T-helper 2 cell treated with Interferon-gamma antibody and Interleukin-4, amounts not matched to agents 5 μg/mL and 100 μg/mL, for 36 hours (primary cell): ENCODE measurements around the gene NUDT22.
A peak's percentile ranks its signal among the peaks of the same experiment; 100 is the strongest.

Experiments used
- DNase-seq: peaks from one replicate; pipeline ENCODE4 v3.0.0; 2021; ENCODE audit warnings: low spot score
- H3K27ac Mint-ChIP-seq: one replicate; pipeline ENCODE4 v1.8.0; 2021; ENCODE audit warnings: mild to moderate bottlenecking, mixed read lengths
- H3K27me3 Mint-ChIP-seq: one replicate; pipeline ENCODE4 v1.8.0; 2021; ENCODE audit warnings: low read depth, mixed read lengths
- H3K36me3 Mint-ChIP-seq: one replicate; pipeline ENCODE4 v1.8.0; 2021; ENCODE audit warnings: low read depth, mixed read lengths
- H3K4me1 Mint-ChIP-seq: one replicate; pipeline ENCODE4 v1.8.0; 2021; ENCODE audit warnings: low read depth, mixed read lengths
- H3K4me3 Mint-ChIP-seq: one replicate; pipeline ENCODE4 v1.8.0; 2022; ENCODE audit warnings: mild to moderate bottlenecking, moderate library complexity, mixed read lengths
- H3K9me3 Mint-ChIP-seq: one replicate; pipeline ENCODE4 v1.8.0; 2021; ENCODE audit warnings: mixed read lengths

Gene NUDT22

DNA sequence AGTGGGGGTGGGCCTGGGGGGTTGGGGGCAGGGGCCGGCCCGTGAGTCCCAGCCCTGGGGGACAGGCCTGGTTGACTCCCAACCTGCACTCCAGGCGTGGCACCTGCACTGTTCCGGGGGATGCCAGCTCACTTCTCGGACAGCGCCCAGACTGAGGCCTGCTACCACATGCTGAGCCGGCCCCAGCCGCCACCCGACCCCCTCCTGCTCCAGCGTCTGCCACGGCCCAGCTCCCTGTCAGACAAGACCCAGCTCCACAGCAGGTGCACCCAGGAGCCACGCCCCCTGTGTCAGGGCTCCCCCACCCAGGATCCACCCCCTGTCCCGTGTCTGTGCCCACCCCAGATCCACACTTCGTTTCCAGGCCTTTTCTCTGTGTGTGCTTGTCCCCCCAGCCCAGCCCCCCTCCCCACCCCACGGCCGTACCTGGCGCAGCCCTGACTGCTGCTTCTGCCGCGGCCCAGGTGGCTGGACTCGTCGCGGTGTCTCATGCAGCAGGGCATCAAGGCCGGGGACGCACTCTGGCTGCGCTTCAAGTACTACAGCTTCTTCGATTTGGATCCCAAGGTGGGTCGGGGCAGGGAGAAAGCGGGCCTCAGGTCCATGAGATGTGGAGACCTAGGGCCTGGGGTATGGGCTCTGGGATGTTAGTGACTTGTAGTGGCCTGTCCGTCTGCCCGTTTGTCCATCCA is 14.7 kb upstream of the NUDT22 start:
- H3K4me1 Mint-ChIP-seq: peaks cover 9% of the 10 kb centered on the region

DNA sequence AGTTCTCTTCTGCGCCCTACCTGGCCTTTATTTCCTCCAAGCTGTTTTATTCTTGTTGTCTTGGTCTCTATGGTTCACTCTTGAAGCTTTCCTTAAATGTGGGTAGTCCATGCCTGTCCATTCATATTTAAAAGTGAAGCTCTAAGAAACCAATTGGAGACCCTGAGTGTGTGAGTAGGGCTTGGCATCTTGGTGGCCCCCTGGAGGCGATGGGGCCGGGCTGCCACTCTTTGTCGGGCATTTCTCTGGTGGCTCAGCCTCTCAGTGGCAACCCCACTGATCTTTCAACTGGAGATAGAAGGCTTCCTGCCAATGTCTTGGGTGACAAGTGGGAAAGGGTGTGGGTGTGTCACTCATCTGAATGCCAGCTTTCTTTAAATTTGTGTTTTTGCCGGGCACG is 9.2 kb upstream of the NUDT22 start:
- no peak for DNase-seq
- Mint-ChIP-seq H3K27ac (no peak overlapping the region), H3K9me3 (no peaks in the 10 kb centered on the region), H3K36me3 (peaks cover 35% of the 10 kb centered on the region), H3K27me3 (no peaks in the 10 kb centered on the region), H3K4me1 (peaks cover 4% of the 10 kb centered on the region), H3K4me3 (no peak overlapping the region)

More for the DNA sequence above, 14.7 kb upstream of the NUDT22 start:
- peak overlapping the region; percentile 5 for H3K4me3 Mint-ChIP-seq
- H3K27ac Mint-ChIP-seq: no peak overlapping the region
- H3K27me3 Mint-ChIP-seq: no peaks in the 10 kb centered on the region
- H3K36me3 Mint-ChIP-seq: peaks cover 45% of the 10 kb centered on the region
- no peak for DNase-seq
- H3K9me3 Mint-ChIP-seq: no peaks in the 10 kb centered on the region

DNA sequence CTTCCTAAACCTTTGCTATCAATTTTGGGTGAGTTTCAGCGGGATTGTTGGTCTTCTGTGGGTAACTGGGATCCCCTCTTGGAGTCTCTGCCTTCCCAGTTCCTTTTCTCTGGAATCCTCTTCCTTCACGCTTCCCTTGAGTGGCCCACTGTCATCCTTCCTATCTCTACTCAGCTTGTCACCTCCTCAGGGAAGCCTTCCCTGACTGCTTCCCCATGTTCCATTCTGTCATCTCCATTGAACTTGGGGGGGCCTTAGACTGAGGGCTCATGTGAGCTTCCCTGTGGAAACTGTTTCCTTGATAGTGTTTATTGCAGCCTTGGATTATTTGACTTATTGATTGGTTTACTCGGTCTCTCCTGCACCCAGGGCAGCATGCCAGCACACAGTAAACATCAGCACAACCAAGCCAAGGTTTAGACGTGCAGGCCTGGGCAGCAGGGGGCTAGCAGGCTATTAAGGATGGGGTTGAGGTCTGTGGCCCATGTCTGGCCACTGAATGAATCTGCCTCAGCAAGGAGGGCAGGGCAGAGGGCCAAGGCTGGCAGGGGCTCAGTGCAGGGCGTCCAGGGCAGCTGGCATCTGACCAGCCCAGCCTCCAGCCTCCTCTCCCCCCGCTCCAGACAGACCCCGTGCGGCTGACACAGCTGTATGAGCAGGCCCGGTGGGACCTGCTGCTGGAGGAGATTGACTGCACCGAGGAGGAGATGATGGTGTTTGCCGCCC is 7.3 kb upstream of the NUDT22 start:
- Mint-ChIP-seq H3K27me3 (no peaks in the 10 kb centered on the region), H3K4me3 (no peak overlapping the region), H3K4me1 (no peaks in the 10 kb centered on the region), H3K27ac (no peak overlapping the region), H3K9me3 (no peaks in the 10 kb centered on the region), H3K36me3 (peaks cover 30% of the 10 kb centered on the region)
- no peak for DNase-seq

DNA sequence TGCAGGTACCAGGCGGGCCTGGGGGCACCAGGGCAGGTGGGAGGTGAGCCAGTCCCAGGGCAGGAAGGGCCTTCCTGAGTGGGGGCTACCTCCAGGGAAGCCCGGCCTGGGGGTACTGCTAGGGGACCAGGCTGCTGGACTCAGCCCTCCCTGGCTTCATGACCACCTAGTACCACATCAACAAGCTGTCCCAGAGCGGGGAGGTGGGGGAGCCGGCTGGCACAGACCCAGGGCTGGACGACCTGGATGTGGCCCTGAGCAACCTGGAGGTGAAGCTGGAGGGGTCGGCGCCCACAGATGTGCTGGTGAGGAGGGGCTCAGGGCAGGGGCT is 6.8 kb upstream of the NUDT22 start:
- Mint-ChIP-seq H3K27ac (no peak overlapping the region), H3K9me3 (no peaks in the 10 kb centered on the region), H3K4me3 (no peak overlapping the region), H3K27me3 (no peaks in the 10 kb centered on the region), H3K36me3 (peaks cover 27% of the 10 kb centered on the region), H3K4me1 (no peaks in the 10 kb centered on the region)
- DNase-seq: no peak

DNA sequence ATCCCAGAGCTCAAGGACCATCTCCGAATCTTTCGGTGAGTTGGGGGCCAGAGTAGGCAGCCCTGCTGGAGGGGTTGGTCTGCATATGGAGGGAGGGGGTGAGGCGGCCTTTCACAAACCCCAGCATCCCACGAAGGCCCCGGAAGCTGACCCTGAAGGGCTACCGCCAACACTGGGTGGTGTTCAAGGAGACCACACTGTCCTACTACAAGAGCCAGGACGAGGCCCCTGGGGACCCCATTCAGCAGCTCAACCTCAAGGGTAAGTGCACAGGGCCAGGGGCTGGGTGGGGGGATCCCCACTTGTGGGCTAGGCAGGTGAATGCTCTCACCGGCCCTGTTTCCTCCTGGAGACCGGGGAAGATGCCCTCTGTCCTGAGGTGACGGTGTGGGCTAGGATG is 6.3 kb upstream of the NUDT22 start:
- H3K27me3 Mint-ChIP-seq: no peaks in the 10 kb centered on the region
- DNase-seq: no peak
- no peak overlapping the region for H3K27ac Mint-ChIP-seq
- H3K9me3 Mint-ChIP-seq: no peaks in the 10 kb centered on the region
- no peak overlapping the region for H3K4me3 Mint-ChIP-seq
- peaks cover 27% of the 10 kb centered on the region for H3K36me3 Mint-ChIP-seq
- peaks cover 1% of the 10 kb centered on the region for H3K4me1 Mint-ChIP-seq

DNA sequence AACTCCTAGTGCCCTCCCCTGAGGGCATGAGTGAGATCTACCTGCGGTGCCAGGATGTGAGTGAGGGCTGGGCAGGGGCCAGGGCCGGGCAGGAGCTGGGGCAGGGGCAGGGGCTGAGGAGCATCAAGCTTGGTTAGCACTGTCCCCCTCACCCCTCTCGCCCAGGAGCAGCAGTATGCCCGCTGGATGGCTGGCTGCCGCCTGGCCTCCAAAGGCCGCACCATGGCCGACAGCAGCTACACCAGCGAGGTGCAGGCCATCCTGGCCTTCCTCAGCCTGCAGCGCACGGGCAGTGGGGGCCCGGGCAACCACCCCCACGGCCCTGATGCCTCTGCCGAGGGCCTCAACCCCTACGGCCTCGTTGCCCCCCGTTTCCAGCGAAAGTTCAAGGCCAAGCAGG is 5.8 kb upstream of the NUDT22 start:
- H3K4me3 Mint-ChIP-seq: no peak overlapping the region

DNA sequence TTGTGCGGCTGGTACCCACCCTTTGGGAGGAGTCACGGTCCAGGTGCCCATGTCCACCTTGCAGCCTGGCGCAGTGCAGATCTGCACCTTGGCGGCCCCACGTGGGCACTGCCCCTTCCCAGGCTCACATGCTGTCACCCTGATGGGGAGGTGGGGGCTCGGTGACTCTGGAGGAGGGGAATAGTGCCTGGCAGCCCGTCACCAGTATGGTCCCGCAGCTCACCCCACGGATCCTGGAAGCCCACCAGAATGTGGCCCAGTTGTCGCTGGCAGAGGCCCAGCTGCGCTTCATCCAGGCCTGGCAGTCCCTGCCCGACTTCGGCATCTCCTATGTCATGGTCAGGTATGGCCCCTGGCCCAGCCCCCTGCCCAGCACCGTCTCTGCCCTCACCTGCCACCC is 5.3 kb upstream of the NUDT22 start:
- Mint-ChIP-seq H3K4me3 (no peak overlapping the region), H3K9me3 (no peaks in the 10 kb centered on the region), H3K27ac (no peak overlapping the region), H3K4me1 (peaks cover 8% of the 10 kb centered on the region), H3K36me3 (peaks cover 21% of the 10 kb centered on the region), H3K27me3 (no peaks in the 10 kb centered on the region)
- DNase-seq: no peak

More for the DNA sequence above, 5.8 kb upstream of the NUDT22 start:
- Mint-ChIP-seq H3K27me3 (no peaks in the 10 kb centered on the region), H3K4me1 (peaks cover 6% of the 10 kb centered on the region), H3K9me3 (no peaks in the 10 kb centered on the region), H3K36me3 (peaks cover 22% of the 10 kb centered on the region), H3K27ac (no peak overlapping the region)
- DNase-seq: no peak

DNA sequence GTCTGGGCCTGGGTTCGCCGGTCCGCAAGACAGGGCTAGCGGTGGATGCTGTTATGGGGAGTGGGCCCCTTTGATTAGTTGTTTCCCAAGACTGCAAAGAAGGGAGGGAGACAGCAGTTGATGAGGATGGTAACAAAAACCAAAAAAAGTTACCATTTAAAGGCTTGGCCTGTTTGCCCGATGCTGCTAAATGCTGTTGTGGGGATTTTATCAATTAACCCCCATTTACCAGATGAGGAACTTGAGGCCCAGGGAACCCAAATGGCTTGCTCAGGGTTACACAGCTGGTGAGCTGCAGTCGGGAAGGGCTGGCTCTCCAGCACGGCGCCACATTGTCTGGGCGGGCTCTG is 3.4 kb upstream of the NUDT22 start:
- no peak for DNase-seq
- Mint-ChIP-seq H3K27ac (no peak overlapping the region), H3K27me3 (no peaks in the 10 kb centered on the region), H3K36me3 (peaks cover 18% of the 10 kb centered on the region), H3K4me1 (peaks cover 14% of the 10 kb centered on the region), H3K4me3 (no peak overlapping the region), H3K9me3 (no peaks in the 10 kb centered on the region)

DNA sequence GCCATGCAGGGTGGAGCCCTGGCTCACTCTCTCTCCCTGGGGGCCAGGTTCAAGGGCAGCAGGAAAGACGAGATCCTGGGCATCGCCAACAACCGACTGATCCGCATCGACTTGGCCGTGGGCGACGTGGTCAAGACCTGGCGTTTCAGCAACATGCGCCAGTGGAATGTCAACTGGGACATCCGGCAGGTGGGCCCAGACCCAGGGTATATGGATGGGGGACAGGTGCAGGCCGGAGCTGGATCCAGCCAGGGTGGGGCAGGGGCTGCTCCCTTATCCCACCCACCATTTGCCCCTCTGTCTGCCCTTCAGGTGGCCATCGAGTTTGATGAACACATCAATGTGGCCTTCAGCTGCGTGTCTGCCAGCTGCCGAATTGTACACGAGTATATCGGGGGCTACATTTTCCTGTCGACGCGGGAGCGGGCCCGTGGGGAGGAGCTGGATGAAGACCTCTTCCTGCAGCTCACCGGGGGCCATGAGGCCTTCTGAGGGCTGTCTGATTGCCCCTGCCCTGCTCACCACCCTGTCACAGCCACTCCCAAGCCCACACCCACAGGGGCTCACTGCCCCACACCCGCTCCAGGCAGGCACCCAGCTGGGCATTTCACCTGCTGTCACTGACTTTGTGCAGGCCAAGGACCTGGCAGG is 2.9 kb upstream of the NUDT22 start:
- Mint-ChIP-seq H3K4me3 (no peak overlapping the region), H3K9me3 (no peaks in the 10 kb centered on the region), H3K27ac (no peak overlapping the region), H3K36me3 (peaks cover 17% of the 10 kb centered on the region), H3K27me3 (no peaks in the 10 kb centered on the region), H3K4me1 (peaks cover 16% of the 10 kb centered on the region)
- no peak for DNase-seq

DNA sequence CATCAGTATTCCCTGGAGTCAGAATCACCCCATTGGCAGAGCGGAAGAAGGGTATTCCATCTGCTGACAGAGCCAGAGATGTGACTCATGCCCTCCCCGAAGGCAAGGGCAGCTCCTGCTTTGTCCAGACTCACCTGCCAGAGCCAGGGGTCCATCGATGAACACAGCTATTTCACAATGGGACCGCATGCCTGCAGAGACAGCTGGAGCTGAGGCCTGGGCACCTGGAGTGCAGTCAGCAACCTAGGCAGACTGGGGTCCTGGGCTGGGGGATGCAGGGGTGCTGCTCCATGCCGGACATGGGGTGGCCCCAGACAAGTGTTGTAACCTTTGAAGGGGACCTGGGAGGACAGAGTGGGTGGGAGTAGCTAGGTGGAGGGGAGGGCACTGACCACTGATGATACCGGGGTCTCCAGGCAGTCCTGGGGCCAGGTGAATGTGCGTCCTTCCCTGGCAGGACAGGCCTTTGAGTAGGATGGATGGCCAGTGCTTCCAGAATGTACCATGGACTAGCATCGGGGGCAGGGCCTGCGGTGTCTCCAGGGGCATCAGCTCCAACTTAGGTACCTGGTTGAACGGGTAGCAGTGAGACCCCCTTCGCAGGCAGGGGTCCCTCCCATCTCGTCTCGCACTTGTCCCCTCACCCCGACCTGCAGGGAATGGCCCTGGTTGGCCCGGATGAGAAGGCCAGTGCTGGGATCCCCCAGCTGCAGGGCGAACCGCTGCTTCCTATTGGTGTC is 1.8 kb upstream of the NUDT22 start:
- H3K4me3 Mint-ChIP-seq: peak overlapping the region; percentile 89
- peaks cover 10% of the 10 kb centered on the region for H3K36me3 Mint-ChIP-seq
- no peaks in the 10 kb centered on the region for H3K9me3 Mint-ChIP-seq
- DNase-seq: no peak
- H3K27me3 Mint-ChIP-seq: no peaks in the 10 kb centered on the region
- H3K27ac Mint-ChIP-seq: peak overlapping the region; percentile 60
- H3K4me1 Mint-ChIP-seq: peaks cover 16% of the 10 kb centered on the region

DNA sequence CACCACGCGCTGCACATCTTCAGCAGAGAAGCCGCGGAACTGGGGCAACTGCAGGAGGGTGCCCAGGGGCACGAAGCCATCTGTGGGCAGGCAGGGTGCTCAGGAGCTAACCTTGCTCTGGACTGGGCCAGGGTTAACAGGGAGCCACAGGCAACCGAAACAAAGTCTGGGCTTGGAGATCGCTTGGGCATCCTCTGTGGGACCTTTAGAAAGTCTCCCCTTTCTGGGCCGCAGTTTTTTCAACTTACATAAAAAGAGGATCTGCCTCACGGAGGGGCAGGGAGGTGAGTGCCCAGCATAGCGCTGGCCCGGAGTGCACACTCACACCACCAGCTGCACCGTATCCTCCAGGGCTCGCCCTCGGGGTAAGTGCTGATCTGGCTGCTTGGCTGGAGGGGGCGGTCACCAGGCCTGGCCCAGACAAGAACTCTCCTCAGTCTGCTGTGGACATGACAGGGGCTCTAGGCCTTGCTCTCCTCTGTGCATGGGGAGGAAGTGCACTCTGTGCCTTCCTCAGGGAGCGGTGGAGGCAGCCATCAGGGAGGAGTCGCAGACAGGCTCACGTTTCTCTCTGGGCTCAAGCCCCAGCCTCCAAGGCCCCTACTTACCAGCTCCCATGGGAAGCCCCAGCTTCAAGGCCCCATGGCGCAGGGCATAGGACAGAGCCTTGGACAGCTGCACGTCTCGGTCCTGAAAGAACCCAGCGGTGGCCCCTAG is 1.0 kb upstream of the NUDT22 start:
- Mint-ChIP-seq H3K4me1 (peaks cover 23% of the 10 kb centered on the region), H3K9me3 (no peaks in the 10 kb centered on the region), H3K27ac (peak overlapping the region; percentile 60), H3K4me3 (peak overlapping the region; percentile 89), H3K27me3 (no peaks in the 10 kb centered on the region), H3K36me3 (peaks cover 12% of the 10 kb centered on the region)
- no peak for DNase-seq

DNA sequence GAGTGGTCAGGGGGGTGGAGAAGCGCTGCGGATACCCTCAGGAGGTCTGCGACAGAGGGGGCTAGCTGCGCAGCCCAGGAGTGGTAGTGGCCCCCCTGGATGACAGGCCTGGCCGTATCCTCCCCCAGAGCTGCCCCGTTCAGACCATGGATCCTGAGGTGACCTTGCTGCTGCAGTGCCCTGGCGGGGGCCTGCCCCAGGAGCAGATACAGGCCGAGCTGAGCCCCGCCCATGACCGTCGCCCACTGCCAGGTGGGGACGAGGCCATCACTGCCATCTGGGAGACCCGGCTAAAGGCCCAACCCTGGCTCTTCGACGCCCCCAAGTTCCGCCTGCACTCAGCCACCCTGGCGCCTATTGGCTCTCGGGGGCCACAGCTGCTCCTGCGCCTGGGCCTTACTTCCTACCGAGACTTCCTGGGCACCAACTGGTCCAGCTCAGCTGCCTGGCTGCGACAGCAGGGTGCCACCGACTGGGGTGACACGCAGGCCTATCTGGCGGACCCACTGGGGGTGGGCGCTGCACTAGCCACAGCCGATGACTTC is 505 bp downstream of the NUDT22 start:
- Mint-ChIP-seq H3K36me3 (peaks cover 9% of the 10 kb centered on the region), H3K27me3 (no peaks in the 10 kb centered on the region), H3K4me1 (peaks cover 24% of the 10 kb centered on the region), H3K4me3 (peak overlapping the region; percentile 89), H3K9me3 (no peaks in the 10 kb centered on the region), H3K27ac (peak overlapping the region; percentile 80)
- peak; percentile 69 for DNase-seq

DNA sequence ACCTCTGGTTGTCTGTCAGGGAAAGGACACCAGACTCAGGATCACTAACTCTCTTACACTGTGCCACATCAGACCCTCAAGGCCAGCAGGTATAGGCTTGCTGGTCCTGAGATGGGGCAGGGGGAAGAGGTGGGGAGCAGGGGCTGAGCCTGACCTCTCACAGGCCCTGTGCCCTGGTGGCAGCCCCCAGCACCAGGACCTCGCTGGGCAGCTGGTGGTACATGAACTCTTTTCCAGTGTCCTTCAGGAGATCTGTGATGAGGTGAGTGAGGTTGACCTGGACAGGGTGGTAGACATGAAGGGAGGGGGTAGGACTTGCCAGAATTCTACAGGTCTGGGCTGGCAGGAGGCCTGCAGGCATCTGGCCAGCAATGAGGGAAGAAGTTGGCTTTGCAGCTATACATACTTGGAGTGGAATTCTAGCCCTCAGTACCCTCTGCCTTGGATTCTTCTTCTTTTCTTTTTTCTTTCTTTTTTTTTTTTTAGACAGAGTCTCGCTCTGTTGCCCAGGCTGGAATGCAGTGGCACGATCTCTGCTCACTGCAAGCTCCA is 1.4 kb downstream of the NUDT22 start:
- H3K4me3 Mint-ChIP-seq: peak overlapping the region; percentile 89
- H3K4me1 Mint-ChIP-seq: peaks cover 31% of the 10 kb centered on the region
- no peaks in the 10 kb centered on the region for H3K27me3 Mint-ChIP-seq
- no peak for DNase-seq
- peaks cover 8% of the 10 kb centered on the region for H3K36me3 Mint-ChIP-seq
- no peaks in the 10 kb centered on the region for H3K9me3 Mint-ChIP-seq
- peak overlapping the region; percentile 80 for H3K27ac Mint-ChIP-seq
